Measurements from ENCODE around the gene VWA3A. TPM values are rescaled to one million over a fixed set of nuclear protein-coding genes. Genes with fewer than 3 reads are reported as not detected.
"Not testable (repeated sequence)": the region's sequence is repeated elsewhere in the genome, so short reads cannot be mapped to it uniquely, and the experiment has no call there.

Gene VWA3A
- total RNA-seq, 3 donors from 2014 or later = 0.29 to 2.3 TPM; not detected in 1

- H3K4me3 ChIP-seq = no peak overlapping the region
- H3K4me1 ChIP-seq = no peaks in the 10 kb centered on the region
- no peak overlapping the region for H3K27ac ChIP-seq
- no peaks in the 10 kb centered on the region for H3K9me3 ChIP-seq
- intact Hi-C loops (cut with DNase I; ENCODE audit: low total_unique reads) = no loop called here
- DNase-seq (ENCODE audit: low spot score in 2 of 2) = no peak
- no peaks in the 10 kb centered on the region for H3K27me3 ChIP-seq
- TF ChIP-seq POLR2AphosphoS5 (IDR thresholded peaks at IDR 0.05) (no peak), CTCF (IDR thresholded peaks at IDR 0.05) (no peak), POLR2A (IDR thresholded peaks at IDR 0.05) (no peak)
- H3K36me3 ChIP-seq = no peaks in the 10 kb centered on the region
Measured at GRCh38 chr16:22099256-22099975, 7.1 kb downstream of the VWA3A start.

- no peak overlapping the region for H3K4me3 ChIP-seq
- no peaks in the 10 kb centered on the region for H3K9me3 ChIP-seq
- no peak for DNase-seq (ENCODE audit: low spot score in 2 of 2)
- intact Hi-C loops (cut with DNase I; ENCODE audit: low total_unique reads) = no loop called here
- no peaks in the 10 kb centered on the region for H3K27me3 ChIP-seq
- no peak overlapping the region for H3K27ac ChIP-seq
- no peaks in the 10 kb centered on the region for H3K4me1 ChIP-seq
- H3K36me3 ChIP-seq = no peaks in the 10 kb centered on the region
- TF ChIP-seq POLR2AphosphoS5 (IDR thresholded peaks at IDR 0.05) = no peak
- no peak for TF ChIP-seq POLR2A (IDR thresholded peaks at IDR 0.05)
- no peak for TF ChIP-seq CTCF (IDR thresholded peaks at IDR 0.05)
Measured at GRCh38 chr16:22103441-22103840, 11.1 kb downstream of the VWA3A start.

GRCh38 chr16:22109258-22109898 is 17.0 kb downstream of the VWA3A start:
- no peaks in the 10 kb centered on the region for H3K4me1 ChIP-seq
- no peaks in the 10 kb centered on the region for H3K9me3 ChIP-seq
- no peak overlapping the region for H3K27ac ChIP-seq
- TF ChIP-seq POLR2A (IDR thresholded peaks at IDR 0.05) (no peak), POLR2AphosphoS5 (IDR thresholded peaks at IDR 0.05) (no peak), CTCF (IDR thresholded peaks at IDR 0.05) (no peak)
- intact Hi-C loops (cut with DNase I; ENCODE audit: low total_unique reads) = no loop called here
- H3K36me3 ChIP-seq = no peaks in the 10 kb centered on the region
- H3K4me3 ChIP-seq = no peak overlapping the region
- DNase-seq (ENCODE audit: low spot score in 2 of 2) = no peak
- H3K27me3 ChIP-seq = no peaks in the 10 kb centered on the region

GRCh38 chr16:22111629-22112028 is 19.3 kb downstream of the VWA3A start:
- intact Hi-C loops (cut with DNase I; ENCODE audit: low total_unique reads); H3K27ac ChIP-seq; H3K9me3 ChIP-seq; H3K27me3 ChIP-seq; H3K36me3 ChIP-seq; H3K4me3 ChIP-seq; H3K4me1 ChIP-seq; DNase-seq (ENCODE audit: low spot score in 2 of 2): not testable (repeated sequence)

GRCh38 chr16:22116095-22116700 is 23.9 kb downstream of the VWA3A start:
- no peaks in the 10 kb centered on the region for H3K9me3 ChIP-seq
- TF ChIP-seq POLR2A (IDR thresholded peaks at IDR 0.05) = no peak
- TF ChIP-seq CTCF (IDR thresholded peaks at IDR 0.05) = no peak
- H3K36me3 ChIP-seq = no peaks in the 10 kb centered on the region
- H3K27me3 ChIP-seq = no peaks in the 10 kb centered on the region
- no peak overlapping the region for H3K4me3 ChIP-seq
- no peaks in the 10 kb centered on the region for H3K4me1 ChIP-seq
- DNase-seq (ENCODE audit: low spot score in 2 of 2) = no peak
- no peak overlapping the region for H3K27ac ChIP-seq
- intact Hi-C loops (cut with DNase I; ENCODE audit: low total_unique reads) = no loop called here

Data from breast epithelium (tissue), 4 donors.